HFF-Myc (cell line): ENCODE measurements around the gene LYRM4.

Experiments
- DNase-seq: peaks from one replicate; pipeline ENCODE4 v3.0.0-alpha.2; 2011; ENCODE audit warnings: low read depth; ENCODE audit errors: extremely low read depth
- H3K4me3 ChIP-seq: replicated peaks from 2 replicates; pipeline ENCODE4 v1.5.1; 2011; ENCODE audit warnings: low read depth, mild to moderate bottlenecking, control low read depth, low read length
- CTCF ChIP-seq: IDR thresholded peaks from 2 replicates; pipeline ENCODE4 v1.5.1; 2012; ENCODE audit warnings: mild to moderate bottlenecking, low read depth, low read length, control low read depth; ENCODE audit errors: missing control alignments

The LYRM4 gene

DNA sequence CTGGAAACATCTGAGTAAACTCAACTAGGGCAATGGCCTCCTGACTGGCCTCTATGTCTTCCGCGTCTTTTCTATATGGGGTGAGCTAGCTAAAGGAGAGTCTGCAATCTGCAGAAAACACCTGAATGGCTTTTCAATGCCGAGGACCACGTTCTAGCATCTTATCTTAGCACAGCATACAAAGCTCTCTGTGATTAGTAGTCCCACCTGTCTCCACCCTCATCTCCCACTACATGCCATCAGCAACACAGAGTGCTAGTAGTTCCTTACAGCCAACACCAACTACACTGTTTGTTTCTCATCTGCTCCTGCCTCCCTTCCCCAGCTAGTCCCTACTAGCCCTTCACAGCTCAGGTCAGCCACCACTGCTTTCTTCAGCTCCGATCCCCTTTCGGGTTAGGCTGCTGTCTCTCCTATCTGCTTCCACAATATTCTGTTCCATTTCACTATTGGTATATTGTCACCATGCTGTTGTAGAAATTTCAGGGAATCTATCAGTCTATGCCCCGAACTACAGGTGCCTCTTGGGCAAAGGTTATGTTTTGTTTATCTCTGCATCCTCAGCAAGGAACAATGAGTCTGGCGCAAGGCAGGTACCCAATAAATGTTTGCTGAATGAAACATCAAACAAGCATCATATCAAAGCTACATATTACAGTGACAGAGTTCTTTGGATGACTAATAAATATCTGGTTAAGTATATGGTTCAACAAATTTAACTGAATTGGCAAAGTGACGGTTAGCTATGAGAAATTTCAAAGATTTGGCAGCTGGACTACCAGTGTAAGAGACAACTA, 12.2 kb downstream of the LYRM4 start:
- no peak for DNase-seq
- no peak for TF ChIP-seq CTCF
- no peak overlapping the region for H3K4me3 ChIP-seq

GRCh38 chr6:5247201-5247600, 13.5 kb downstream of the LYRM4 start:
- no peak overlapping the region for H3K4me3 ChIP-seq
- no peak for TF ChIP-seq CTCF
- DNase-seq, result no peak

GRCh38 chr6:5246141-5247097, 14.3 kb downstream of the LYRM4 start:
- no peak for DNase-seq
- no peak overlapping the region for H3K4me3 ChIP-seq
- TF ChIP-seq CTCF, result no peak

GRCh38 chr6:5243069-5243468, 17.7 kb downstream of the LYRM4 start:
- no peak for DNase-seq
- no peak for TF ChIP-seq CTCF
- H3K4me3 ChIP-seq, result no peak overlapping the region

GRCh38 chr6:5241252-5241651, 19.5 kb downstream of the LYRM4 start:
- TF ChIP-seq CTCF, result no peak
- H3K4me3 ChIP-seq, result no peak overlapping the region
- DNase-seq, result no peak

GRCh38 chr6:5238336-5238735, 22.4 kb downstream of the LYRM4 start:
- no peak overlapping the region for H3K4me3 ChIP-seq
- DNase-seq, result no peak
- no peak for TF ChIP-seq CTCF
